Activated CD8-positive, alpha-beta memory T cell treated with anti-CD3 and anti-CD28 coated beads, Interleukin-2, amount 10 ng/mL, durations not matched to agents 7 days and 5 days (primary cell): ENCODE measurements around the gene ESR1. TPM values are rescaled to one million over a fixed set of nuclear protein-coding genes. Genes with fewer than 3 reads are reported as not detected.

Source experiments
- ATAC-seq: fragments of 150-1000 bp; cut with Tn5 transposase; one replicate; pipeline ENCODE4 v1.10.0; 2021; ENCODE audit warnings: moderate library complexity
- CTCF ChIA-PET: fragments of 350-600 bp; sonication (Branson Sonifier 250); formaldehyde crosslinking; loops from one replicate; lab custom pipeline; 2021; ENCODE audit warnings: antibody characterized with exemption; lab: Charles Lee
- DNase-seq: peaks from one replicate; pipeline ENCODE4 v3.0.0-alpha.2; 2020
- H3K27ac Mint-ChIP-seq: one replicate; pipeline ENCODE4 v1.8.0; 2021; ENCODE audit warnings: mild to moderate bottlenecking, mixed read lengths
- H3K27me3 Mint-ChIP-seq: one replicate; pipeline ENCODE4 v1.8.0; 2021; ENCODE audit warnings: mixed read lengths
- H3K36me3 Mint-ChIP-seq: one replicate; pipeline ENCODE4 v1.8.0; 2021; ENCODE audit warnings: mild to moderate bottlenecking, mixed read lengths
- H3K4me1 Mint-ChIP-seq: one replicate; pipeline ENCODE4 v1.8.0; 2021; ENCODE audit warnings: mixed read lengths
- H3K4me3 Mint-ChIP-seq: one replicate; pipeline ENCODE4 v1.8.0; 2021; ENCODE audit warnings: mild to moderate bottlenecking, moderate library complexity, mixed read lengths
- H3K9me3 Mint-ChIP-seq: one replicate; pipeline ENCODE4 v1.8.0; 2022; ENCODE audit warnings: low read depth, mixed read lengths
- total RNA-seq, 2 experiments: library from RNA; stranded (reverse); gene quantifications; one replicate each; pipeline ENCODE4 v1.2.3, GENCODE V29; 2021

Gene ESR1
- total RNA-seq, 2 experiments from 2014 or later = 0.21 TPM; not detected in 1

DNA sequence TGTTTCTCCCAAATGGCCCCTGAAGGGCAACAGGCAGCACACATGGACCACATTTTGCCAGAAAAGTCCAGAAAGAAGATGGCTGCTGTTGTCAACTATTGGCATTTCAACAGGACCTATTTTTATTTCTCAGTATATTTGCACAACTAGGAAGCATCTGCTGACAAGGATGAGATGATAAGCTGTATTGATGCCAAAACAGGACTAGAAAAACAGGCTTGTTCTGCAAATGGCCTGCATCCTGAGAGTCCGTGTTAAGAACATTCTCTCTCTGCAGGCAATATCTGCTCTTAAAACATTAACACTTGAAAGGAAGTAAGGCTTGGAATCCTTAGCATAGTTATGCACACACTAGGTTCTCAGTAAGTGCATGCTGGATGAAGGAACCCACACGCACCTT is 283.7 kb downstream of the ESR1 start:
- CTCF ChIA-PET = no interaction called here
- Mint-ChIP-seq H3K4me1 (peaks cover 11% of the 10 kb centered on the region), H3K36me3 (no peaks in the 10 kb centered on the region), H3K9me3 (no peaks in the 10 kb centered on the region), H3K4me3 (no peak overlapping the region), H3K27ac (no peak overlapping the region), H3K27me3 (peaks cover 5% of the 10 kb centered on the region)
- DNase-seq (no peak), ATAC-seq (no peak)

DNA sequence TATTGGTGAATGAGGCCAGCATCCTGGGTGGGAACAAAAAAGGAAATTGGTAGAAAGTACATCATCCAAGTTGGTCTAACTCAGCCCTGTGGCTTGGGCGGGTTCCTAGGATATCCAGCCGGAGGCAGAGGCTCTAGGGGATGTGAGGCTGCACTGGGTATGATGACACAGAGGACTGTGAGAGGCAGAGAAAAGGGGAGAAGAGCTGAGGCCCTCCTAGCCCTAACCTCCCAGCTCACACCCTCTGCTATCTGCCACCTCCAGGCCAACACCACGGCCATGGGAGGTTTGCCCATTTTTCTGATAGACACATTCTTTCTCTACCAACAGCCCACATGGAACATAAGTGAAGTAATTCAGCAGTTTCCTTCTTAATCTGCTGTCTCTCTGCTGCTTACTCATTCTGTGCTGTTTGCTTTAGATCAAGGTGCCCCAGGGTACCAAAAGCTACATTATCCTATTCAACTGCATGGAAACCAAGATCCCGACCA is 284.4 kb downstream of the ESR1 start:
- DNase-seq (no peak), ATAC-seq (no peak)
- CTCF ChIA-PET = no interaction called here
- Mint-ChIP-seq H3K27ac (no peak overlapping the region), H3K36me3 (no peaks in the 10 kb centered on the region), H3K27me3 (peaks cover 4% of the 10 kb centered on the region), H3K4me3 (no peak overlapping the region), H3K4me1 (peaks cover 11% of the 10 kb centered on the region), H3K9me3 (no peaks in the 10 kb centered on the region)

DNA sequence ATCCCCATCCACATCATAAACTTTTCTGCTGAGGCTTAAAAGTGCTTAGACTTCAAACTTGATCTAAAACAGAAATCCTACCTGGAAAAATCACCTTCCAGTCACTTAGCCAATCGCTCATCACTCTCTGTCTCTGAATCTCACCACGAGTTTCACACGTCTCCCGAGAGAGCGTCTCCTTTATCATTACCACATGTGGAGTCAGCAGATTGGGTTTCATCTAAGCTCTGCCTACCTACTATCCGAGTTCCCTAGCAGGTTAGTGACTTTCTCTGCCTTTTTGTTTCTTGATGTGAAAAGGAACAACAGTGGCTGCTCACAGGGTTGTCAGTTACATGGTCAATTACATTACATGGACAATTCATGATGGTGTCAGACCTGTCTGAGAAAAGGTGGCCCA is 286.2 kb downstream of the ESR1 start:
- CTCF ChIA-PET = no interaction called here
- no peaks in the 10 kb centered on the region for H3K9me3 Mint-ChIP-seq
- no peak overlapping the region for H3K27ac Mint-ChIP-seq
- DNase-seq (no peak), ATAC-seq (no peak)
- peaks cover 11% of the 10 kb centered on the region for H3K4me1 Mint-ChIP-seq
- H3K36me3 Mint-ChIP-seq = no peaks in the 10 kb centered on the region
- H3K27me3 Mint-ChIP-seq = no peaks in the 10 kb centered on the region
- no peak overlapping the region for H3K4me3 Mint-ChIP-seq

DNA sequence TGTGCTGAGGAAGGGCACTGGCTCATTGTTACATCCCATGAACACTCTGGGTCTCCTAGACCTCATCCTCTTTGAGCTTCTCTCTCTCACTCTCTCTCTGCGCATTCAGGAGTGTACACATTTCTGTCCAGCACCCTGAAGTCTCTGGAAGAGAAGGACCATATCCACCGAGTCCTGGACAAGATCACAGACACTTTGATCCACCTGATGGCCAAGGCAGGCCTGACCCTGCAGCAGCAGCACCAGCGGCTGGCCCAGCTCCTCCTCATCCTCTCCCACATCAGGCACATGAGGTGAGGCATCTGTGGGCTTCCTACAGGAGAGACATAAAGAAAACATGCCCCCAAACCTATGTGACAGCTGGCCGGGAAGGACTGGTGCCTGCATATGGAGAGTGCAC is 286.8 kb downstream of the ESR1 start:
- Mint-ChIP-seq H3K27ac (no peak overlapping the region), H3K36me3 (no peaks in the 10 kb centered on the region), H3K4me3 (no peak overlapping the region), H3K9me3 (no peaks in the 10 kb centered on the region), H3K4me1 (peaks cover 11% of the 10 kb centered on the region), H3K27me3 (no peaks in the 10 kb centered on the region)
- ATAC-seq = no peak
- CTCF ChIA-PET = no interaction called here
- DNase-seq = no peak

DNA sequence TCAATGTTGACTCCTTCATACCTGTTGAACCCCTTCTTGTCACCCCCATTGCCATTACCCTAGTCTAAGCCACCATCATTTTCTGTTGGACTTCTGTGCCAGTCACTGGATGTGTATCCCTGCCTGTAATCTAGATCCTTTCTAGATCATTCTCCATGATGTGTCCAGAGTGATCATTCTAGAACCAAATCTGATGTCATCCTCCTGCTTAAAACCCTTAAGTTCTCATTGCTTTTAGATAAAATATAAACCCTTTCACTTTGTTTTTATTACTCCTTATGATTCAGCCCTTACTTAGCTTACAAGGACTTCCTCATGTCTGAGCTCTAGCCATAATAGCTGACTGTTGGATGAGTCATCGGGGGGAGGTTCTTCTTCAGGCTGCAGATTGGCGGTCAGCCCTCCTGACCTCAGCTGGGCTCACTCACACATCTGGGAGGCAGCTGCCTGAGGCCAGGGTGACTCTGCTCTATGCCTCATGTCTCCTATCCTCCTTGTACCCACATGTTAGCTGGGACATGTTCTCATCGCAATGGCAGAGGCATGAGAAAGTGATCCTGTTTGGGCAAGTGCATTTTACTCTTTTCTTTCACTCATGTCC is 287.6 kb downstream of the ESR1 start:
- Mint-ChIP-seq H3K27me3 (no peaks in the 10 kb centered on the region), H3K36me3 (no peaks in the 10 kb centered on the region), H3K4me1 (peaks cover 11% of the 10 kb centered on the region), H3K4me3 (no peak overlapping the region), H3K9me3 (no peaks in the 10 kb centered on the region), H3K27ac (no peak overlapping the region)
- DNase-seq (peak; percentile 61), ATAC-seq (peak; percentile 86)
- CTCF ChIA-PET = no interaction called here

DNA sequence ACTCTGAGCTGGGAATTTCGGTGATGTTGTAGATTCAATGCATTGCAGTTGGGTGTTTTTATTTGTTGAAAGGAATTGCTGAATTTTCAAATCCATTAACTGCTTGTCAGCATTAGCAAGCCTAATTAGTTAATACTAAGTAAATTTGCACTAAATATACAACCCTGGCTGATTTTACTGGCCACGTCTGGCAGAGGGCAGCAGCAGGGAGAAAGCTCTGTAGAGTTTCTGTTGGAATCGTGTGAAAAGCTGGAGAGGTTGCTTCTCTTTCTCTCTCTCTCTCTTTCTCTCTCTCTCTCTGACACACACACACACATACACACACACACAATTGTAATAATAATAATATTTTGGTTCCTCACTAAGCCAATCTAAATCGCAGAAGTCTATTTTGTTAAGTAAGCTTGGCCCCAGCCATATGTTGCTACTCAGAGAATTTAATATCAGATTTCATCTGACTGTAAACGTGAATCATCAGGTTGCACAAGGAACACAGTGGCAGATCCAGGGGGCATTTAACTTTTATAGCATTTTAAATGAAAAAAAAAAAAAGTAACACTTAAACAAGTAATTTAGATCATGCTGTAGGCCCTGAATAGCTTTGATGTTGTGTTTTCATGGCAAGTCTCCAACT is 289.5 kb downstream of the ESR1 start:
- H3K27me3 Mint-ChIP-seq = no peaks in the 10 kb centered on the region
- no peak for DNase-seq
- ATAC-seq = no peak
- no peak overlapping the region for H3K4me3 Mint-ChIP-seq
- peaks cover 11% of the 10 kb centered on the region for H3K4me1 Mint-ChIP-seq
- no peaks in the 10 kb centered on the region for H3K36me3 Mint-ChIP-seq
- H3K9me3 Mint-ChIP-seq = no peaks in the 10 kb centered on the region
- CTCF ChIA-PET = no interaction called here
- no peak overlapping the region for H3K27ac Mint-ChIP-seq

DNA sequence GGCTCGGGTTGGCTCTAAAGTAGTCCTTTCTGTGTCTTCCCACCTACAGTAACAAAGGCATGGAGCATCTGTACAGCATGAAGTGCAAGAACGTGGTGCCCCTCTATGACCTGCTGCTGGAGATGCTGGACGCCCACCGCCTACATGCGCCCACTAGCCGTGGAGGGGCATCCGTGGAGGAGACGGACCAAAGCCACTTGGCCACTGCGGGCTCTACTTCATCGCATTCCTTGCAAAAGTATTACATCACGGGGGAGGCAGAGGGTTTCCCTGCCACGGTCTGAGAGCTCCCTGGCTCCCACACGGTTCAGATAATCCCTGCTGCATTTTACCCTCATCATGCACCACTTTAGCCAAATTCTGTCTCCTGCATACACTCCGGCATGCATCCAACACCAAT is 291.2 kb downstream of the ESR1 start:
- ATAC-seq = no peak

DNA sequence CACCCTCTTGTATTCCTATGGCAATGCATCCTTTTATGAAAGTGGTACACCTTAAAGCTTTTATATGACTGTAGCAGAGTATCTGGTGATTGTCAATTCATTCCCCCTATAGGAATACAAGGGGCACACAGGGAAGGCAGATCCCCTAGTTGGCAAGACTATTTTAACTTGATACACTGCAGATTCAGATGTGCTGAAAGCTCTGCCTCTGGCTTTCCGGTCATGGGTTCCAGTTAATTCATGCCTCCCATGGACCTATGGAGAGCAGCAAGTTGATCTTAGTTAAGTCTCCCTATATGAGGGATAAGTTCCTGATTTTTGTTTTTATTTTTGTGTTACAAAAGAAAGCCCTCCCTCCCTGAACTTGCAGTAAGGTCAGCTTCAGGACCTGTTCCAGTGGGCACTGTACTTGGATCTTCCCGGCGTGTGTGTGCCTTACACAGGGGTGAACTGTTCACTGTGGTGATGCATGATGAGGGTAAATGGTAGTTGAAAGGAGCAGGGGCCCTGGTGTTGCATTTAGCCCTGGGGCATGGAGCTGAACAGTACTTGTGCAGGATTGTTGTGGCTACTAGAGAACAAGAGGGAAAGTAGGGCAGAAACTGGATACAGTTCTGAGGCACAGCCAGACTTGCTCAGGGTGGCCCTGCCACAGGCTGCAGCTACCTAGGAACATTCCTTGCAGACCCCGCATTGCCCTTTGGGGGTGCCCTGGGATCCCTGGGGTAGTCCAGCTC is 292.1 kb downstream of the ESR1 start:
- no peaks in the 10 kb centered on the region for H3K36me3 Mint-ChIP-seq
- no peaks in the 10 kb centered on the region for H3K9me3 Mint-ChIP-seq
- H3K27ac Mint-ChIP-seq = no peak overlapping the region
- CTCF ChIA-PET = no interaction called here
- DNase-seq (no peak), ATAC-seq (no peak)
- no peak overlapping the region for H3K4me3 Mint-ChIP-seq
- H3K27me3 Mint-ChIP-seq = peaks cover 3% of the 10 kb centered on the region
- H3K4me1 Mint-ChIP-seq = peaks cover 10% of the 10 kb centered on the region

More for the DNA sequence above, 291.2 kb downstream of the ESR1 start:
- no peak for DNase-seq
- CTCF ChIA-PET = no interaction called here
- H3K9me3 Mint-ChIP-seq = no peaks in the 10 kb centered on the region
- H3K36me3 Mint-ChIP-seq = no peaks in the 10 kb centered on the region
- H3K27ac Mint-ChIP-seq = no peak overlapping the region
- H3K27me3 Mint-ChIP-seq = no peaks in the 10 kb centered on the region
- H3K4me1 Mint-ChIP-seq = peaks cover 11% of the 10 kb centered on the region
- H3K4me3 Mint-ChIP-seq = no peak overlapping the region

DNA sequence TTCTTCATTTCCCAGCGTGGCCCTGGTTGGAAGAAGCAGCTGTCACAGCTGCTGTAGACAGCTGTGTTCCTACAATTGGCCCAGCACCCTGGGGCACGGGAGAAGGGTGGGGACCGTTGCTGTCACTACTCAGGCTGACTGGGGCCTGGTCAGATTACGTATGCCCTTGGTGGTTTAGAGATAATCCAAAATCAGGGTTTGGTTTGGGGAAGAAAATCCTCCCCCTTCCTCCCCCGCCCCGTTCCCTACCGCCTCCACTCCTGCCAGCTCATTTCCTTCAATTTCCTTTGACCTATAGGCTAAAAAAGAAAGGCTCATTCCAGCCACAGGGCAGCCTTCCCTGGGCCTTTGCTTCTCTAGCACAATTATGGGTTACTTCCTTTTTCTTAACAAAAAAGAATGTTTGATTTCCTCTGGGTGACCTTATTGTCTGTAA is 292.7 kb downstream of the ESR1 start:
- CTCF ChIA-PET = no interaction called here
- no peaks in the 10 kb centered on the region for H3K36me3 Mint-ChIP-seq
- ATAC-seq = no peak
- H3K4me3 Mint-ChIP-seq = no peak overlapping the region
- H3K27me3 Mint-ChIP-seq = peaks cover 3% of the 10 kb centered on the region
- DNase-seq = no peak
- H3K4me1 Mint-ChIP-seq = peaks cover 5% of the 10 kb centered on the region
- H3K27ac Mint-ChIP-seq = no peak overlapping the region
- no peaks in the 10 kb centered on the region for H3K9me3 Mint-ChIP-seq

DNA sequence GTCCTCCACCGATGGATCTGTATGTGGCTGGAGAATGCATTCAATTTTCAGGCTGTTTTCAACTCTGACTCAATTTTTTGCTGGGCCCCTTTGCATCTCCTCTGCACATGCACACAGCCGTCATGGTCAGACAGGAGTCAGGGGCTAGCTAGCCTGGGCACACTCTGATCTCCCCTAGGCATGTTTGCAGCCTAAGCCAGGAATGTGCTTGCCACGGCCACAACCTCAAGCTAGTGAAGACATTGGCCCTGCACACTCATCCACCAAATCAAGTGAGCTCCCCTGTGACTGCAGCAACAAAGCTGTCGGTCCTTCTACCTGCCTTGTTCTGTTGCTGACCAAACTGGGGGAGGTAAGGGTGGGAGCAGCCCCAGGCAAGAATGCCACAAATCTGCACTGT is 300.5 kb downstream of the ESR1 start:
- ATAC-seq = no peak
- CTCF ChIA-PET = no interaction called here
- Mint-ChIP-seq H3K36me3 (no peaks in the 10 kb centered on the region), H3K27me3 (peaks cover 13% of the 10 kb centered on the region), H3K9me3 (no peaks in the 10 kb centered on the region), H3K4me3 (no peak overlapping the region), H3K27ac (no peak overlapping the region), H3K4me1 (peaks cover 4% of the 10 kb centered on the region)
- no peak for DNase-seq

DNA sequence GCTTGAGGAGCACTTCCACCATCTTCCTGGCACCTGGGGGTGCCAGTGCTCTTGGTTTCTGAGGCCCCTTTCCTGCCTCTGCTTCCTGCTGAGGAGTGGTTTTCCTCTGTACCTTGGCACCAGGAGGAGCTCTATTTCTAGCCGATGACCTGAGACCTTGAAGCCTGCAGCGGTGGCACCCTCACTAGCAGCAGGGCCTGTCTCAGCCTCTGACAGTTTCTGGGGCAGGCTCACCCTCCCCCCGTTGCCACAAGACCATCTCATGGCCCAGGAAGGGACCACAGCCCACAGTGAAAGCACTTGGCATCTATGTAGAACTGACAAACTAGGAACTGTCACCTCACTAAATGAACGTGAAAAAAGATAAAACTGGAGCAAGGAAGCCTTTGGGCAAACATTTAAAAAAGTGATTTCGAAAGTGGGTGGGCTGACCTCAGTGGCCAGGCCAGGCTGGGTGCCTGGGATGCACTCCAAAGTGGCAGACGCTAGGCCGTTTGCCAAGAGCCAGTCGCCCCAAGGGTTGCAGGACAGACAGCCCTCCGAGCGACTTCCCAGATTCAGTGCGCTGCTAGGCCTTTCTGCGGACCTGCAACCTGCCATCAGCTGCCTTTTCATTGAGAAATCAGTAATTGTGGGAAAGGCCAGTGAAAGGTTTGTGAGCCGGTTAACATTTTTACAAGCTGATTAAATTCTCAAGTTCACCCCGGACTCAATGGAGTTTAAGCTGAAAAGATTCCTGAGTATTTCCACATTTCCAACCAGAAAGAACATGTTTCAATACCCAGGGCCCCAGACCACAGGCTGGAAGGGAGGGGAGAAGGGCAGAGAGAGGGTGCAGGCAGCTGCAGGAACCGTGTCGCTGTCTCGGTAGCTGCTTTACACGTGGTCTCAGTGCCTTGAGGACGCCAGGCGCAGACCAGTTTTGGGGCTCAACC is 303.7 kb downstream of the ESR1 start:
- CTCF ChIA-PET = interaction anchor here (1.7 kb wide), 1 partner anchor 345 kb away, joined by 3 read pairs; no protein-coding TSS in a partner anchor
- peaks cover 10% of the 10 kb centered on the region for H3K27me3 Mint-ChIP-seq
- H3K4me3 Mint-ChIP-seq = no peak overlapping the region
- ATAC-seq (no peak), DNase-seq (peak; percentile 43)
- H3K4me1 Mint-ChIP-seq = peaks cover 4% of the 10 kb centered on the region
- H3K27ac Mint-ChIP-seq = no peak overlapping the region
- H3K36me3 Mint-ChIP-seq = no peaks in the 10 kb centered on the region
- no peaks in the 10 kb centered on the region for H3K9me3 Mint-ChIP-seq

DNA sequence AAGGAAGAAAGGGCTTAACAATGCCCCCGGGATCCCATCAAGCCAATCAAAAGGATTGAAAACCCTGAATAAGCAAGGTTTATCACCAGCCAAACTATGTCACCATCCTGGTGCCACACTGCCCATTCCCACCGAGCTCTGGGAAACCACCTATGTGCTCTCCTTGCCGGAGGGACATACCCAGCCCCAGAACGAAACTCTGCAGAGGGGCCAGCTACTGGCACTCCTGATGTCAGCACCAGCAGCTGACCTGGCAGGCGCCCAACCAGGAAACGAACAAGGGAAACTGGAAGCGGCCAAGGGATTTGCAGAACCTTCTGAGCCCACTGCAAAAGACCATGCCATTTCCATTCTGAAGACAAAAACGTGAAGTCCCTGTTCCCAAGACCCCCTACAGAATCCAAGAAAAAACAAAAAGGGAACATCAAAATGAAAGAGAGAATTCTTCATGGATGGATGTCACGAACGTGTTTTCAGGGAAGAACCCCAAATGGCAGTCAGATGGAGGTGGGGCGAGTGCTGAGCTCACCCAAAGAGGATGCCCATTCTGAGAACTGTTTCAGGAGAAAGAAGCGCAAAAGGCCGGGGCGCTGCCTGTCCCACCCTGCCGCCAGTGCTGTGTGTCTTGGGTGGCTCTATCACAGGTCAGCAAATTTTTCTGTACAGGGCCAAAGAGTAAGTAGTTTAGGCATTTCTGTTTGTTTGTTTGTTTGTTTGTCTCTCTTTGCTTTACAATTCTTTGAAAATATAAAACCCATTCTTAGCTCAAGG is 305.2 kb downstream of the ESR1 start:
- no peaks in the 10 kb centered on the region for H3K36me3 Mint-ChIP-seq
- H3K27me3 Mint-ChIP-seq = peaks cover 4% of the 10 kb centered on the region
- CTCF ChIA-PET = no interaction called here

More for the DNA sequence above, 305.2 kb downstream of the ESR1 start:
- DNase-seq (no peak), ATAC-seq (no peak)
- Mint-ChIP-seq H3K4me1 (peaks cover 10% of the 10 kb centered on the region), H3K27ac (no peak overlapping the region), H3K9me3 (no peaks in the 10 kb centered on the region), H3K4me3 (no peak overlapping the region)
